ENCODE data around the gene MED23. TPM values are rescaled to one million over a fixed set of nuclear protein-coding genes. Genes with fewer than 3 reads are reported as not detected.

Gene MED23
- total and polyA plus RNA-seq, 9 of the 15 experiments (the other 6 are each of a cell fraction or from before 2014, with no cell fraction given) = 13.7 to 61.2 (median 27.2) TPM

GRCh38 chr6:131646249-131646670 is 18.2 kb upstream of the MED23 start (continued):
- TF ChIP-seq ZNF398 (CRISPR knock-in tag; IDR thresholded peaks at IDR 0.05) (no peak), ZC3H4 (CRISPR knock-in tag; IDR thresholded peaks at IDR 0.05; ENCODE audit: borderline replicate concordance) (no peak), ZBTB17 (CRISPR knock-in tag; IDR thresholded peaks at IDR 0.05) (no peak), NR4A1 (CRISPR knock-in tag; IDR thresholded peaks at IDR 0.05) (no peak), NR4A1 (tag; IDR thresholded peaks at IDR 0.05) (no peak), ZNF444 (CRISPR knock-in tag; IDR thresholded peaks at IDR 0.05) (no peak), MIER1 (IDR thresholded peaks at IDR 0.05; ENCODE audit: low read depth) (0 out of 2 replicates have a peak, but pooled peaks have one; percentile 35), ELK1 (CRISPR knock-in tag; IDR thresholded peaks at IDR 0.05) (no peak), L3MBTL2 (IDR thresholded peaks at IDR 0.05) (peak; percentile 9; the same call in 1 of the 2 replicates), TEAD2 (tag; IDR thresholded peaks at IDR 0.05) (no peak), RBM15 (IDR thresholded peaks at IDR 0.05; ENCODE audit: insufficient read depth, low read length) (no peak), KLF13 (tag; IDR thresholded peaks at IDR 0.05; ENCODE audit: borderline replicate concordance, low read depth) (no peak), LCOR (CRISPR knock-in tag; IDR thresholded peaks at IDR 0.05) (no peak), HDAC2 (IDR thresholded peaks at IDR 0.05) (peak; percentile 62; the same call in 1 of the 2 replicates), IRF9 (tag; IDR thresholded peaks at IDR 0.05) (0 out of 2 replicates have a peak, but pooled peaks have one; percentile 8), EHMT2 (IDR thresholded peaks at IDR 0.05) (peak; percentile 42; the same call in 1 of the 2 replicates), ZNF263 (CRISPR knock-in tag; IDR thresholded peaks at IDR 0.05; ENCODE audit: borderline replicate concordance) (no peak), TBP (optimal IDR thresholded peaks at IDR 0.05; ENCODE audit: low read depth, low read length) (no peak), ZNF589 (CRISPR knock-in tag; IDR thresholded peaks at IDR 0.05; ENCODE audit: low read depth) (0 out of 2 replicates have a peak, but pooled peaks have one; percentile 29)
- TF ChIP-seq, protein P1, sequence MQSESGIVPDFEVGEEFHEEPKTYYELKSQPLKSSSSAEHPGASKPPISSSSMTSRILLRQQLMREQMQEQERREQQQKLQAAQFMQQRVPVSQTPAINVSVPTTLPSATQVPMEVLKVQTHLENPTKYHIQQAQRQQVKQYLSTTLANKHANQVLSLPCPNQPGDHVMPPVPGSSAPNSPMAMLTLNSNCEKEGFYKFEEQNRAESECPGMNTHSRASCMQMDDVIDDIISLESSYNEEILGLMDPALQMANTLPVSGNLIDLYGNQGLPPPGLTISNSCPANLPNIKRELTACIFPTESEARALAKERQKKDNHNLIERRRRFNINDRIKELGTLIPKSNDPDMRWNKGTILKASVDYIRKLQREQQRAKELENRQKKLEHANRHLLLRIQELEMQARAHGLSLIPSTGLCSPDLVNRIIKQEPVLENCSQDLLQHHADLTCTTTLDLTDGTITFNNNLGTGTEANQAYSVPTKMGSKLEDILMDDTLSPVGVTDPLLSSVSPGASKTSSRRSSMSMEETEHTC (IDR thresholded peaks at IDR 0.05) = no peak
- TF ChIP-seq, protein P2, sequence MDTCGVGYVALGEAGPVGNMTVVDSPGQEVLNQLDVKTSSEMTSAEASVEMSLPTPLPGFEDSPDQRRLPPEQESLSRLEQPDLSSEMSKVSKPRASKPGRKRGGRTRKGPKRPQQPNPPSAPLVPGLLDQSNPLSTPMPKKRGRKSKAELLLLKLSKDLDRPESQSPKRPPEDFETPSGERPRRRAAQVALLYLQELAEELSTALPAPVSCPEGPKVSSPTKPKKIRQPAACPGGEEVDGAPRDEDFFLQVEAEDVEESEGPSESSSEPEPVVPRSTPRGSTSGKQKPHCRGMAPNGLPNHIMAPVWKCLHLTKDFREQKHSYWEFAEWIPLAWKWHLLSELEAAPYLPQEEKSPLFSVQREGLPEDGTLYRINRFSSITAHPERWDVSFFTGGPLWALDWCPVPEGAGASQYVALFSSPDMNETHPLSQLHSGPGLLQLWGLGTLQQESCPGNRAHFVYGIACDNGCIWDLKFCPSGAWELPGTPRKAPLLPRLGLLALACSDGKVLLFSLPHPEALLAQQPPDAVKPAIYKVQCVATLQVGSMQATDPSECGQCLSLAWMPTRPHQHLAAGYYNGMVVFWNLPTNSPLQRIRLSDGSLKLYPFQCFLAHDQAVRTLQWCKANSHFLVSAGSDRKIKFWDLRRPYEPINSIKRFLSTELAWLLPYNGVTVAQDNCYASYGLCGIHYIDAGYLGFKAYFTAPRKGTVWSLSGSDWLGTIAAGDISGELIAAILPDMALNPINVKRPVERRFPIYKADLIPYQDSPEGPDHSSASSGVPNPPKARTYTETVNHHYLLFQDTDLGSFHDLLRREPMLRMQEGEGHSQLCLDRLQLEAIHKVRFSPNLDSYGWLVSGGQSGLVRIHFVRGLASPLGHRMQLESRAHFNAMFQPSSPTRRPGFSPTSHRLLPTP (IDR thresholded peaks at IDR 0.05; ENCODE audit: borderline replicate concordance, extremely low read depth, insufficient read length) = no peak
